ENCODE data around the gene SSR1.
A peak's percentile ranks its signal among the peaks of the same experiment; 100 is the strongest.

SSR1 gene

DNA sequence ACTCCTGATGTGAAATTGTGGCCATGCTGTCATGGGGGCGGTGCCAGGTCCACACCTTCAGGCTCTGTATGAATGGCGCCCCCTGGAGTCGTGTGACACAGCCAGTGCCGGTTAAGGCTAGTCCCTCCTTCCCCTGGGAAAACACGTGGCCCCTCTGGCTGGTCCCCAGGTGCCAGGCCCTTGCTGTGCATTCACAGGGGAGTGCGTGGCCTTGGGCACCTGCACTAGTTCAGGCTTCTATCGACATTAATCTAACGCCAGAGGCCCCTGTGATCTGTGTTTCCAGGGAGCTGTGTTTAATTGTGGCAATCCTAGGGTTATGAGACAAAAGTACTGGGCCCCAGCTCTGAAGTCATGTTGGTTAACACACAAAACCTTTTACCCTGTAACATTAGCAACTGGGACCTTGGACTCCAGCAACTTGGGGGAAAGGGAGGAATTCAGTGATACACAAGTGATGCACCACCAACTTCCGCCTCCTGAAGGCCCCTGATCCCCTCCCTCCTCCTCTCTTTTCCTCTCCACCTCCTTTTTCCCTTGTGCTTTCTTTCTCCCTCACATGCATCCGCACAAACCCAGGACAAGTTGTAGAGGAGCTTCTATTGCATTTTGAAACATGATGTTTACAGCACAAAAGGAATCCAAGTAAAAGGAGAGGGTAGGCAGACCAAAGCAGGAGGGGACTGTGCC is 74.0 kb downstream of the SSR1 start:
- peak; percentile 68 to 86 (median 76) for DNase-seq

DNA sequence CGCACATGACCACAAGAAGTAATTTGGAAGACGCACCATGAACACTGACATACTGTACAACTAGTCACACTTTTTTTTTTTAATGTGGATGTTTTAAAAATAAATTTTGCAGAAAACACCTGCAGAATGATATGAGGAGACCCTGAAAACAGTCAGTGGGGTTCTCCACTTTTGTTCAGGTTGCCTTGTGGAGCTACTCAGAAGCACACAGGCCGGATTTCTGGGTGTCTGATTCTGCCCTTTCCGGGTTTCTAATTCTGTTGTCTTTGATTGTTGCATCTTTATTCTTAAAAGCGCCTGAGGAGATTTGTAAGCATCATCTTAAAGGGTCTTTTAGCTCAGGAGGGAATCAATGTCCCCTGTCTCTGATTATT is 74.5 kb downstream of the SSR1 start:
- no peak for DNase-seq

DNA sequence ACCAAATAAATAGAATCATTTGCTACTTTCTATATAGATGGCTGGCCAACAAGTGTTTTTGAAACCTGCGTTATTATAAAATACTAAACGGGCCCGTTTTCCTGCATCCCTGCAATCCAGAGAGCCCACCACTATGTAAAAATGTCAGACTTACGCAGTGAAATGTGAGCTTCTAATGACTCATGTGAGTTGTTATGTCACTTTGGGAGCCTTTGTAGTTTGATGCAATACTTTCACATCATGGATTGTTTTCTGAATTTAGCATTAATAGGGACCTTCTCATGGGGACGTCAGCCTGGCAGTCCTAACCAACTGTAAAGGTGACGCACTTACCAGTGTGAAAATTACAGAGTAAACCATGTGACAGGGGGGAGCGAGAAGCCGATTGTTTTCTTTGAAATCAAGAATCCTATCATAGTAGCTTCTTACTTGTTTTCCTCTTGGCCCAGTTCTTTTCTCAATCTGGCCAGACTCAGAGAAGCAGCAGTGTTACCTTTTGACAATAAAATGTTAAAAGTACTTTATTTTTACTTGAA is 75.3 kb downstream of the SSR1 start:
- no peak for DNase-seq

- no peak for DNase-seq
Observed at GRCh38 chr6:7236306-7237209, 76.4 kb downstream of the SSR1 start.

DNA sequence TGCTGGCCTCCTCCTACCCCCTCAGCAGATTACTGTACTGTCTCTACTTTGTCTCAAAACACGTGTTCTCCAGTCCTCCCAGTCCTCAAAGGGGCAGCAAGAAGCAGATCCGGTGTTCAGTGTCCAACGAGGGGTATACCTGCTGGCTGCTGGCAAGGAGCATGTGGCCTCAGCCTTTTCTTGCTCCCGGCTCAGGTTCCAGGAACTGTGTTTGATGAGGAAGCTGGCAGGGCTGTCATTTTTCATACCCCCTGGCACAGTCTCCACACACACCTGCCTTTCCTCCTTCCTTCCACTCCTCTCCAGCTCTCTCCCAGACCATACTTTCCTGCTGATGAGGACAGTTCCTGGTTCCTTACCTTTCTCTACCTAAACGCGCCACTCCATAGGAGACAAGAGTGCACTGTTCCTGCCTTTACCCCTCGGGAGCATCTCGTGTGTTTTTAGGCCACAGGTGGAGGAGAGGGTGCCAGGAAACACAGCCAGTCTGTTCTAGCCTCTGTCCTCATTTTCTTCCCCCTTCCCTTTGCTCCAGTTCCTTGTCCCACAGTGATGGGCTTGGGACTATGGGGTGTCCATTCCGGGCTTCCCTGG is 77.2 kb downstream of the SSR1 start:
- no peak for DNase-seq

DNA sequence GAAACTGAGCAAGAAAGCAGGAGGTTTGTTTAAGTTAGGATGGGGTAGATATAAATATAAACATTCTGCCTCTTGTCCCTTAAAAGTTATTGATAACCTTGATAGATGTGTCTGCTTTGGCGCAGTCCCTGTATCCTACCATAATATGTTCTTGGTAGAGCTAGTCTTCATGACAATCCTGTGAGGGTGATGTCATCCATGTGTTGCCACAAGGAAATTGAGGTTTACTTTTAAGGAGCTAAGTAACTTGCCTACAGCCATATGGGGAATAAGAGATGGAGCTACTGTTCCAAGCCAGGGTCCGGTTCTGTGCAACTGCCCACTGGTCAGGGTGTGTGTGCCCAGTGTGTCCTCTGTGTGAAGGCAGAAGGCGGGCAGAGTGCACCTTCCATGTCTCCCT is 78.5 kb downstream of the SSR1 start:
- DNase-seq: peak; percentile 28 to 56 (median 44)

GRCh38 chr6:7232351-7232750 is 80.6 kb downstream of the SSR1 start:
- no peak for DNase-seq

DNA sequence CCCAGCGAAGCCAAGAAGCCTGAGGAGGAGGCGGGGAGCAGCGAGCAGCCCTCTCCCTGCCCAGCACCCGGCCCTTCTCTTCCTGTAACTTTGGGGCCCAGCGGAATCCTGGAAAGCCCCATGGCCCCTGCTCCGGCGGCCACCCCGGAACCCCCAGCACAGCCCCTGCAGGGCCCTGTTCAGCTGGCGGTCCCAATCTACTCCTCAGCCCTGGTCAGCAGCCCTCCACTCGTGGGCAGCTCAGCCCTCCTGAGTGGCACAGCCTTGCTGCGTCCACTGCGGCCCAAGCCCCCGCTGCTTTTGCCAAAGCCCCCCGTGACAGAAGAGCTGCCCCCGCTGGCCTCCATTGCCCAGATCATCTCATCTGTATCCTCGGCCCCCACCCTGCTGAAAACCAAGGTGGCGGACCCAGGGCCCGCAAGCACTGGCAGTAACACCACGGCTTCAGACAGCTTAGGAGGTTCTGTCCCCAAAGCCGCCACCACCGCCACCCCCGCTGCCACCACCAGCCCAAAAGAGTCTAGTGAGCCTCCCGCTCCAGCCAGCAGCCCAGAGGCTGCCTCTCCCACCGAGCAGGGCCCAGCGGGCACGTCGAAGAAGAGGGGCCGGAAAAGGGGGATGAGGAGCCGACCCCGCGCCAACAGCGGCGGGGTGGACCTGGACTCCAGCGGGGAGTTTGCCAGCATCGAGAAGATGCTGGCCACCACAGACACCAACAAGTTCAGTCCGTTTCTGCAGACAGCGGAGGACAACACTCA is 81.9 kb downstream of the SSR1 start:
- no peak for DNase-seq

DNA sequence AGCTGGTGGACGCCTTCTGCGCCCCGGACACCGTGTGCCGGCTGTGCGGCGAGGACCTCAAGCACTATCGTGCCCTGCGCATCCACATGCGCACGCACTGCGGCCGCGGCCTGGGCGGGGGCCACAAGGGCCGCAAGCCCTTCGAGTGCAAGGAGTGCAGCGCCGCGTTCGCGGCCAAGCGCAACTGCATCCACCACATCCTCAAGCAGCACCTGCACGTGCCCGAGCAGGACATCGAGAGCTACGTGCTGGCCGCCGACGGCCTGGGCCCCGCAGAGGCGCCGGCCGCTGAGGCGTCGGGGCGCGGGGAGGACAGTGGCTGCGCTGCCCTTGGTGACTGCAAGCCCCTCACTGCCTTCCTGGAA is 82.7 kb downstream of the SSR1 start:
- DNase-seq: no peak

DNA sequence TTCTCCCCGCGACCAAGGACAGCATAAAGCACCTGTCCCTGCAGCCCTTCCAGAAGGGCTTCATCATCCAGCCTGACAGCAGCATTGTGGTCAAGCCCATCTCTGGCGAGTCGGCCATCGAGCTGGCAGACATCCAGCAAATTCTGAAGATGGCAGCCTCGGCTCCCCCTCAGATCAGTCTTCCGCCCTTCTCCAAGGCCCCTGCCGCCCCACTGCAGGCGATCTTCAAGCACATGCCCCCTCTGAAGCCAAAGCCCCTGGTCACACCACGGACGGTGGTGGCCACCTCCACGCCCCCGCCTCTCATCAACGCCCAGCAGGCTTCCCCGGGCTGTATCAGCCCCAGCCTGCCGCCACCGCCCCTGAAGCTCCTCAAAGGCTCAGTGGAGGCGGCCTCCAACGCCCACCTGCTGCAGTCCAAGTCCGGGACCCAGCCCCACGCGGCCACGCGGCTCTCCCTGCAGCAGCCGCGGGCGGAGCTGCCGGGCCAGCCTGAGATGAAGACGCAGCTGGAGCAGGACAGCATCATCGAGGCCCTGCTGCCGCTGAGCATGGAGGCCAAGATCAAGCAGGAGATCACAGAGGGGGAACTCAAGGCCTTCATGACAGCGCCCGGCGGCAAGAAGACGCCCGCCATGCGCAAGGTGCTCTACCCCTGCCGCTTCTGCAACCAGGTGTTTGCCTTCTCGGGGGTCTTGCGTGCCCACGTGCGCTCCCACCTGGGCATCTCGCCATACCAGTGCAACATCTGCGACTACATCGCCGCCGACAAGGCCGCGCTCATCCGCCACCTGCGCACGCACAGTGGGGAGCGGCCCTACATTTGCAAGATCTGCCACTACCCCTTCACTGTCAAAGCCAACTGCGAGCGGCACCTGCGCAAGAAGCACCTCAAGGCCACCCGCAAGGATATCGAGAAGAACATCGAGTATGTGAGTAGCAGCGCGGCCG is 83.3 kb downstream of the SSR1 start:
- DNase-seq: no peak

DNA sequence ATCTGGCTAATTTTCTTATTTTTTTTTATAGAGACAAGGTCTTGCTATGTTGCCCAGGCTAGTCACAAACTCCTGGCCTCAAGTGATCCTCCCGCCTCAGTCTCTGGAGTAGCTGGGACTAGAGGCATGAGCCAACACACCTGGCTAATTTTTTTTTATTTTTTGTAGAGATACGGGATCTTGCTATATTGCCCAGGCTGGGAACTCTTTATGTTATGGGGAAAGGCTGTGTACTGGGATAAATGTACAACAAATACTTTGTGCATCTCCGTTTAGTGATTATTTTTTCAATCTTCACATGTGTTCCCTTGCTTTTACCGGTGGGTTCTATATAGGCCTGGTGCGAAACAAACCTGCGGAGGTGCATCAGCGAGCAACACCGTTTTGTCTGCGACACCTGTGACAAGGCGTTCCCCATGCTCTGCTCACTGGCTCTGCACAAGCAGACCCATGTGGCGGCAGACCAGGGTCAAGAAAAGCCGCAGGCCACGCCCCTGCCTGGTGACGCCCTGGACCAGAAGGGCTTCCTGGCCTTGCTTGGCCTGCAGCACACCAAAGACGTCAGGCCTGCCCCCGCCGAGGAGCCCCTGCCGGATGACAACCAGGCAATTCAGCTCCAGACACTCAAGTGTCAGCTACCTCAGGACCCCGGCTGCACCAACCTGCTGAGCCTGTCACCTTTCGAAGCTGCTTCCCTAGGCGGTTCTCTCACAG is 84.2 kb downstream of the SSR1 start:
- DNase-seq: no peak

- DNase-seq: peak in 3 of 4 experiments; percentile 21 to 46 (median 43)
Observed at GRCh38 chr6:7224731-7225130, 88.3 kb downstream of the SSR1 start.

- DNase-seq: no peak
Observed at GRCh38 chr6:7222197-7222596, 90.8 kb downstream of the SSR1 start.

DNA sequence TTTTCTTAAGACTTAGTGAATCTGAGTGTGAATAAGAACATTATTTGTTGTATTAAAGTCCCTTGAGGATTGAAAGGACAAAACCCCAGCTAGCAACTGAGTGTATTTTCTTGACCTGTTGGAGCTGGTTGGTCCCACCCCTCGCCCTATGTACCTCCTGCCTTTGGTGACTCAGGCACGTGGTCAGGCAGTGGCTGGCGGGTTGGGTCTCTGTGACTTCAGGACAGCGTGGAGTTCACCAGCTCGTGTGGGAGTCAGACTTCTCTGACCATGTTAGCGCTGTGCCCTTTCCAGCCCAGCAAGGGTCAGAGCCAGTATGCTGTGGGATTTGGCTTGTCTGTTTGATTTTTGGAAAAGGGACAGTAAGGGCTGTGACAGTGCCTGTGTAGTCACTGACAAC is 93.7 kb downstream of the SSR1 start:
- peak; percentile 80 to 92 (median 84) for DNase-seq

DNA sequence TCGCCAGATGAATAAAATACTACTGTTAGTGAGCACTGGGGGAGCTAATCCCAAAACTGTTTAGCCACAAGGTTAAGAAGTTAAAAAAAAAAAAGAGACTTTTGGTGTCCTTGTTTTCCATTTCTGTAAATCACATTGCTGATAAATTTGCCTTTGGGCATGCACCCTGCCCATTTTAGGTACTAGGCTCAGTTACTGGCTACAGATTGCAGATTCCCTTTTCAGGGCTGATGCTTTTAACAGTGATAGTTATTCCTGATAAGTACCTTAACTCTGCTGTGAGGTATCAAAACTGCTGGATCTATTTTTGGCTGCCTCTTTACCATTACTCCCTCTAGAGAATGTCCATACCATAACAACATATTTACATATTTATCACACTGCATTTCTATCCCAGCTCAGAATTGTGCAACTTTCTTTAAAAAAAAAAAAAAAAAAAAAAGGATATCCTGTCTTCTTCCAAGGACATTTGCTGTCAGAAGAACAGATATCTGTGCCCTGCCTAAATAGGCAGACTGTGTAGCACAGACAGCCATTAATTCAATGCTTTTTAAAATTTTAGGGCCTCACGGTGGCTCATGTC is 94.5 kb downstream of the SSR1 start:
- DNase-seq: peak in 2 of 4 experiments; percentile 49 to 52
